HG03469 (cell line): ENCODE measurements around the gene APOH.

Source experiments
- ATAC-seq: cut with Tn5 transposase; IDR thresholded peaks from one replicate; pipeline ENCODE4 v1.9.1; 2021; ENCODE audit warnings: mild to moderate bottlenecking, moderate library complexity, moderate number of reproducible peaks; ENCODE audit not compliant: unreplicated experiment

APOH gene

GRCh38 chr17:66198242-66198641 lies 31.0 kb downstream of the APOH start:
- ATAC-seq, result no peak

- no peak for ATAC-seq
These were observed 36.9 kb downstream of the APOH start for GRCh38 chr17:66192378-66192687.

GRCh38 chr17:66191593-66192377 lies 37.4 kb downstream of the APOH start, which contains the start of gene CEP112:
TSS of gene CEP112 (minus strand) at chr17:66192133.
- ATAC-seq, result peak; percentile 48

- ATAC-seq, result no peak
These were observed 38.2 kb downstream of the APOH start for GRCh38 chr17:66190738-66191592.

- no peak for ATAC-seq
These were observed 41.5 kb downstream of the APOH start for GRCh38 chr17:66187718-66188117.

GRCh38 chr17:66185862-66186261 lies 43.4 kb downstream of the APOH start:
- no peak for ATAC-seq

GRCh38 chr17:66184392-66184791 lies 44.8 kb downstream of the APOH start:
- no peak for ATAC-seq

- no peak for ATAC-seq
These were observed 45.7 kb downstream of the APOH start for GRCh38 chr17:66183529-66183928.

GRCh38 chr17:66178642-66179041 lies 50.6 kb downstream of the APOH start:
- no peak for ATAC-seq

GRCh38 chr17:66177048-66177447 lies 52.2 kb downstream of the APOH start:
- no peak for ATAC-seq

- no peak for ATAC-seq
These were observed 53.3 kb downstream of the APOH start for GRCh38 chr17:66175892-66176291.

- no peak for ATAC-seq
These were observed 56.5 kb downstream of the APOH start for GRCh38 chr17:66172691-66173223.

- no peak for ATAC-seq
These were observed 57.1 kb downstream of the APOH start for GRCh38 chr17:66172144-66172543.

- ATAC-seq, result no peak
These were observed 57.5 kb downstream of the APOH start for GRCh38 chr17:66171692-66172091.

GRCh38 chr17:66171172-66171571 lies 58.0 kb downstream of the APOH start:
- no peak for ATAC-seq

GRCh38 chr17:66169839-66170238 lies 59.4 kb downstream of the APOH start:
- no peak for ATAC-seq

- no peak for ATAC-seq
These were observed 61.9 kb downstream of the APOH start for GRCh38 chr17:66167189-66167815.

- no peak for ATAC-seq
These were observed 63.6 kb downstream of the APOH start for GRCh38 chr17:66165537-66166123.
